IMR-90 (cell line): ENCODE measurements around the gene ARHGAP28. TPM values are rescaled to one million over a fixed set of nuclear protein-coding genes. Genes with fewer than 3 reads are reported as not detected.

ENCODE experiments used
- ATAC-seq: fragments of 200-7000 bp; cut with Tn5 transposase; 2 replicates; pipeline ENCODE4 v1.9.1; 2020; ENCODE audit warnings: low read depth, mild to moderate bottlenecking, moderate library complexity
- BruUV-seq: library from RNA; stranded (reverse); fragments of 400-500 nt; replicated peaks from 2 replicates; lab custom pipeline; 2021; lab: Mats Ljungman, UMichigan
- CTCF ChIA-PET: fragments of 300-600 bp; formaldehyde crosslinking; extraction: SDS; loops from one replicate; lab custom pipeline; 2021; ENCODE audit warnings: antibody characterized with exemption; lab: Yijun Ruan, JAX
- POLR2A ChIA-PET: fragments of 300-600 bp; sonication (Branson Sonifier 250); formaldehyde crosslinking; loops from one replicate; lab custom pipeline; 2022; ENCODE audit warnings: antibody characterized with exemption; ENCODE audit not compliant: unreplicated experiment; lab: Charles Lee
- DNase-seq: peaks from one replicate; pipeline ENCODE4 v3.0.0; 2013
- H2AFZ ChIP-seq: replicated peaks from 2 replicates; pipeline ENCODE3; 2013; ENCODE audit warnings: low read length, mild to moderate bottlenecking; ENCODE audit not compliant: poor library complexity
- H2AK5ac ChIP-seq: 2 replicates; pipeline ENCODE4 v1.6.1; 2013; ENCODE audit warnings: low read depth, low read length, inconsistent platforms
- H2AK9ac ChIP-seq: replicated peaks from 2 replicates; pipeline ENCODE3; 2013; ENCODE audit warnings: mild to moderate bottlenecking, low read depth, low read length, moderate library complexity; ENCODE audit not compliant: poor library complexity
- H2BK120ac ChIP-seq: 2 replicates; pipeline ENCODE4 v1.6.1; 2013; ENCODE audit warnings: low read depth, low read length, inconsistent platforms
- H2BK15ac ChIP-seq: 3 replicates; pipeline ENCODE4 v1.6.1; 2013; ENCODE audit warnings: low read depth, low read length, inconsistent platforms
- H2BK20ac ChIP-seq: 2 replicates; pipeline ENCODE4 v1.6.1; 2013; ENCODE audit warnings: low read depth, mild to moderate bottlenecking, inconsistent platforms, low read length, moderate library complexity
- H2BK5ac ChIP-seq: 2 replicates; pipeline ENCODE4 v1.6.1; 2013; ENCODE audit warnings: mild to moderate bottlenecking, low read depth, low read length, inconsistent platforms; ENCODE audit not compliant: poor library complexity, severe bottlenecking
- H3K14ac ChIP-seq: replicated peaks from 2 replicates; pipeline ENCODE4 v1.6.1; 2013; ENCODE audit warnings: low read depth, low read length, inconsistent platforms
- H3K18ac ChIP-seq: 2 replicates; pipeline ENCODE4 v1.6.1; 2013; ENCODE audit warnings: low read depth, low read length, control low read depth
- H3K23ac ChIP-seq: 2 replicates; pipeline ENCODE4 v1.6.1; 2013; ENCODE audit warnings: low read depth, low read length, inconsistent platforms
- H3K27ac ChIP-seq: 2 replicates; pipeline ENCODE4 v1.5.1; 2013; ENCODE audit warnings: mild to moderate bottlenecking, control low read depth, low read length; ENCODE audit not compliant: insufficient read depth
- H3K27me3 ChIP-seq: 2 replicates; pipeline ENCODE4 v1.6.1; 2013; ENCODE audit warnings: low read length; ENCODE audit not compliant: control insufficient read depth, insufficient read depth
- H3K36me3 ChIP-seq: 2 replicates; pipeline ENCODE4 v1.6.1; 2013; ENCODE audit warnings: low read length, mixed read lengths; ENCODE audit not compliant: control insufficient read depth, insufficient read depth
- H3K4ac ChIP-seq: 2 replicates; pipeline ENCODE4 v1.6.1; 2013; ENCODE audit warnings: low read depth, low read length, inconsistent platforms
- H3K4me1 ChIP-seq: 2 replicates; pipeline ENCODE4 v1.6.1; 2013; ENCODE audit warnings: low read length, mixed read lengths; ENCODE audit not compliant: control insufficient read depth, insufficient read depth
- H3K4me2 ChIP-seq: 2 replicates; pipeline ENCODE4 v1.6.1; 2013; ENCODE audit warnings: low read depth, mild to moderate bottlenecking, control low read depth, low read length, moderate library complexity
- H3K4me3 ChIP-seq: 2 replicates; pipeline ENCODE4 v1.5.1; 2013; ENCODE audit warnings: low read depth, mild to moderate bottlenecking, control low read depth, low read length, moderate library complexity; ENCODE audit not compliant: insufficient read depth
- H3K56ac ChIP-seq: 2 replicates; pipeline ENCODE4 v1.6.1; 2013; ENCODE audit warnings: low read length, inconsistent platforms; ENCODE audit not compliant: insufficient read depth; ENCODE audit errors: extremely low read depth
- H3K79me1 ChIP-seq, 2 experiments: 2 replicates each; pipeline ENCODE4 v1.6.1; 2013; ENCODE audit warnings: low read length in 2 of 2, inconsistent platforms in 1 of 2, low read depth in 1 of 2
- H3K9ac ChIP-seq: 2 replicates; pipeline ENCODE4 v1.6.1; 2013; ENCODE audit warnings: low read depth, low read length, control low read depth
- H3K9me1 ChIP-seq: 2 replicates; pipeline ENCODE4 v1.6.1; 2013; ENCODE audit warnings: low read length, inconsistent platforms; ENCODE audit not compliant: insufficient read depth
- H3K9me3 ChIP-seq: 2 replicates; pipeline ENCODE4 v1.6.1; 2013; ENCODE audit warnings: low read length; ENCODE audit not compliant: control insufficient read depth, insufficient read depth
- H4K20me1 ChIP-seq: 2 replicates; pipeline ENCODE4 v1.6.1; 2013; ENCODE audit warnings: low read length, inconsistent platforms; ENCODE audit not compliant: insufficient read depth
- H4K5ac ChIP-seq: 2 replicates; pipeline ENCODE4 v1.6.1; 2013; ENCODE audit warnings: mild to moderate bottlenecking, low read depth, low read length, control low read depth
- H4K8ac ChIP-seq, 2 experiments: 2 replicates each; pipeline ENCODE4 v1.6.1; 2013; ENCODE audit warnings: low read depth in 2 of 2, low read length in 2 of 2, control low read depth in 1 of 2, inconsistent platforms in 1 of 2
- H4K91ac ChIP-seq: 2 replicates; pipeline ENCODE4 v1.6.1; 2013; ENCODE audit warnings: low read depth, low read length, inconsistent platforms; ENCODE audit not compliant: insufficient read depth
- BHLHE40 ChIP-seq: fragments of 150-350 bp; IDR thresholded peaks from 2 replicates; pipeline ENCODE4 v1.6.1; 2016; ENCODE audit warnings: mild to moderate bottlenecking, low read depth, low read length
- CEBPB ChIP-seq: IDR thresholded peaks from 2 replicates; pipeline ENCODE4 v1.6.1; 2012; ENCODE audit warnings: low read depth, low read length, improper control_type of control experiment
- CHD1 ChIP-seq: IDR thresholded peaks from 2 replicates; pipeline ENCODE4 v1.6.1; 2012; ENCODE audit warnings: low read depth, low read length, improper control_type of control experiment
- FOS ChIP-seq: fragments of 150-350 bp; IDR thresholded peaks from 2 replicates; pipeline ENCODE4 v1.6.1; 2016; ENCODE audit warnings: low read depth, low read length
- MAZ ChIP-seq: IDR thresholded peaks from 2 replicates; pipeline ENCODE4 v1.6.1; 2012; ENCODE audit warnings: low read depth, mild to moderate bottlenecking, low read length, improper control_type of control experiment, moderate library complexity, borderline replicate concordance
- MXI1 ChIP-seq: IDR thresholded peaks from 2 replicates; pipeline ENCODE4 v1.6.1; 2012; ENCODE audit warnings: low read depth, mild to moderate bottlenecking, low read length, moderate library complexity, borderline replicate concordance
- NFE2L2 ChIP-seq: fragments of 150-350 bp; IDR thresholded peaks from 2 replicates; pipeline ENCODE4 v1.6.1; 2016; ENCODE audit warnings: low read depth, mild to moderate bottlenecking, low read length
- POLR2A ChIP-seq: IDR thresholded peaks from 2 replicates; pipeline ENCODE4 v1.6.1; 2012; ENCODE audit warnings: mild to moderate bottlenecking, low read depth, low read length
- RAD21 ChIP-seq: IDR thresholded peaks from 2 replicates; pipeline ENCODE4 v1.6.1; 2012; ENCODE audit warnings: low read length, improper control_type of control experiment
- RCOR1 ChIP-seq: IDR thresholded peaks from 2 replicates; pipeline ENCODE4 v1.6.1; 2012; ENCODE audit warnings: mild to moderate bottlenecking, low read length, improper control_type of control experiment; ENCODE audit not compliant: insufficient replicate concordance
- RFX5 ChIP-seq: IDR thresholded peaks from 2 replicates; pipeline ENCODE4 v1.8.0; 2012; ENCODE audit warnings: low read depth, mild to moderate bottlenecking, low read length, moderate library complexity
- SMC3 ChIP-seq: fragments of 150-350 bp; IDR thresholded peaks from 2 replicates; pipeline ENCODE4 v1.6.1; 2016; ENCODE audit warnings: low read depth, mild to moderate bottlenecking, antibody characterized with exemption, low read length, moderate library complexity
- WGBS, 2 experiments: methylation state at CpG; one replicate each; pipeline versions ENCODE4 v1.1.5 to v1.1.7; 2013; ENCODE audit warnings: missing lambda C conversion rate in 2 of 2; ENCODE audit not compliant: insufficient read length in 1 of 2; ENCODE audit errors: extremely low coverage in 2 of 2; 5-methylcytosine and 5-hydroxymethylcytosine counted together
- dilution Hi-C: fragments of 300-500 bp; cut with HindIII; formaldehyde crosslinking; loops from one replicate; pipeline ENCODE4 v1.14.3; 2018; ENCODE audit warnings: low sequenced_read_pairs; ENCODE audit not compliant: unreplicated experiment
- in situ Hi-C: fragments of 300-500 bp; cut with MboI; formaldehyde crosslinking; loops from 3 replicates; pipeline ENCODE4 v1.14.3; 2019; ENCODE audit warnings: low sequenced_read_pairs, inconsistent platforms, mixed read lengths
- intact Hi-C: fragments of 100-400 bp; cut with micrococcal nuclease; formaldehyde crosslinking; loops from 2 replicates; pipeline ENCODE4 v1.10.0; 2022
- polyA plus RNA-seq, 3 experiments: library from polyadenylated mRNA; depleted of rRNA; stranded (reverse); fragments of >200 nt; gene quantifications; 2 replicates each; pipeline ENCODE4 v1.2.3, GENCODE V29; 2012; ENCODE audit warnings: low replicate concordance in 1 of 3
- total RNA-seq: library from RNA; depleted of rRNA; stranded (reverse); fragments of >200 nt; gene quantifications from 2 replicates; pipeline ENCODE4 v1.2.3, GENCODE V29; 2012
- TF ChIP-seq, protein P1 (sequence below): conservative IDR thresholded peaks from 2 replicates; pipeline ENCODE4 v1.5.1; 2012; ENCODE audit warnings: mild to moderate bottlenecking, low read depth, low read length, improper control_type of control experiment
- TF ChIP-seq, protein P2 (sequence below): fragments of 150-350 bp; IDR thresholded peaks from 2 replicates; pipeline ENCODE4 v1.6.1; 2016; ENCODE audit warnings: low read depth, mild to moderate bottlenecking, low read length, moderate library complexity, borderline replicate concordance
- TF ChIP-seq, protein P3 (sequence below): fragments of 150-350 bp; IDR thresholded peaks from 2 replicates; pipeline ENCODE4 v1.6.1; 2017; ENCODE audit warnings: mild to moderate bottlenecking, antibody characterized with exemption, low read length, low read depth

The ARHGAP28 gene
- total and polyA plus RNA-seq, 2 of the 4 experiments (the other 2 are of a cell fraction): 1.8 to 3.8 TPM

DNA sequence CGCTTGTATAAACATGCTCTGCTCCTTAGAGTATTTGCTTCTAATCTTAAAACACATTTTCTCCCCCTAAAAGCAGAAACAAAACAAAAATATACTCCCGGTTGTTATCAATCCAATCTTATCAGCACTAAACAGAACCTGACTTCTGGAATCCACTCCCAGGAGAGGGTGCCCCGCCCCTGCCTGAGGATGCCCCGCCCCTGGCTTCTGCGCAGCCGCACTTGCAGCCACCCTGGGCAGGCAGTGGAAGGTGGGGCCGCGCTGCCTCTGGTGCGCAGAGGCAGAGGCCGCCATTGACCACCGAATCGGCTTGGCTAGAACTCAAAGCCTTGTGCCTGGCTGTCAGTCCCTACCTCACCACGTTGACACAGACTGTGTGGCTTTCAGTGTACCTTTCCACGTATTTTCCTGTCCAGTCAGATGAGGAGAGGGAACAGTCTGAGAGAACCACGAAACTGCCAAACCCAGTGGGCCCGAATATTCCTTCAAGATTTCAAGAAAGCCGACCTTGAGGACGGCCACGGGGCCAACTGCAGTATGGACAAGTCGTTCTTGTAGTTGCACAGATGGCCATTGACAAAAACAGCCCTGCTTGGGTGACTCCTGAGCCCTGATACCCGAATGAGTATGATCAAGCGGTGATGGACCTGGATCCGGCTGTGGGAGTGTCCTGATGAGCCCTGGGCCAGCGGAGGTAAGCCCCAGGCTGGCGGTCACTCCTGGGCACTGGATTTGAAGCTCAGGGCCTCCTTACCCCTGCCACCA is 46.2 kb upstream of the ARHGAP28 start:
- no peak for DNase-seq
- H3K9me3 ChIP-seq: no peaks in the 10 kb centered on the region
- no peak overlapping the region for H3K56ac ChIP-seq
- no peak for ATAC-seq
- POLR2A ChIA-PET: no interaction called here
- dilution Hi-C loops (no loop called here), intact Hi-C loops (no loop called here), in situ Hi-C loops (no loop called here)
- H3K79me1 ChIP-seq: no peaks in the 10 kb centered on the region
- no peak overlapping the region for H2BK20ac ChIP-seq
- no peak overlapping the region for H4K8ac ChIP-seq
- no peaks in the 10 kb centered on the region for H3K36me3 ChIP-seq
- H3K4me3 ChIP-seq: no peak overlapping the region
- H3K23ac ChIP-seq: no peak overlapping the region
- no peak overlapping the region for H3K27ac ChIP-seq
- no peak overlapping the region for H2BK15ac ChIP-seq
- H4K20me1 ChIP-seq: no peaks in the 10 kb centered on the region
- no TSS peak for BruUV-seq
- H2AK5ac ChIP-seq: no peak overlapping the region
- peaks cover 2% of the 10 kb centered on the region; the same call in 1 of the 2 replicates for H3K27me3 ChIP-seq
- CTCF ChIA-PET: interaction anchor here (0.6 kb wide), 1 partner anchor 107 kb away, joined by 4 read pairs; no protein-coding TSS in a partner anchor
- H3K14ac ChIP-seq: no peak overlapping the region
- H3K18ac ChIP-seq: no peak overlapping the region
- no peak overlapping the region for H4K5ac ChIP-seq
- H2AK9ac ChIP-seq: no peak overlapping the region
- H3K9ac ChIP-seq: no peak overlapping the region
- no peak overlapping the region for H4K91ac ChIP-seq
- WGBS, 2 experiments: 88% methylated on average over 17 of the region's 25 CpGs; no CpG with 5 or more reads in 1 of the 2 experiments
- no peak overlapping the region for H3K4ac ChIP-seq
- H2BK5ac ChIP-seq: no peak overlapping the region
- H3K4me2 ChIP-seq: no peak overlapping the region; the same call in 1 of the 2 replicates
- H2BK120ac ChIP-seq: no peak overlapping the region
- no peaks in the 10 kb centered on the region for H3K9me1 ChIP-seq
- peaks cover 1% of the 10 kb centered on the region; the same call in 1 of the 2 replicates for H3K4me1 ChIP-seq
- no peak overlapping the region for H2AFZ ChIP-seq
- TF ChIP-seq RCOR1: no peak
- TF ChIP-seq SMC3: no peak
- no peak for TF ChIP-seq RAD21
- TF ChIP-seq, protein P1, sequence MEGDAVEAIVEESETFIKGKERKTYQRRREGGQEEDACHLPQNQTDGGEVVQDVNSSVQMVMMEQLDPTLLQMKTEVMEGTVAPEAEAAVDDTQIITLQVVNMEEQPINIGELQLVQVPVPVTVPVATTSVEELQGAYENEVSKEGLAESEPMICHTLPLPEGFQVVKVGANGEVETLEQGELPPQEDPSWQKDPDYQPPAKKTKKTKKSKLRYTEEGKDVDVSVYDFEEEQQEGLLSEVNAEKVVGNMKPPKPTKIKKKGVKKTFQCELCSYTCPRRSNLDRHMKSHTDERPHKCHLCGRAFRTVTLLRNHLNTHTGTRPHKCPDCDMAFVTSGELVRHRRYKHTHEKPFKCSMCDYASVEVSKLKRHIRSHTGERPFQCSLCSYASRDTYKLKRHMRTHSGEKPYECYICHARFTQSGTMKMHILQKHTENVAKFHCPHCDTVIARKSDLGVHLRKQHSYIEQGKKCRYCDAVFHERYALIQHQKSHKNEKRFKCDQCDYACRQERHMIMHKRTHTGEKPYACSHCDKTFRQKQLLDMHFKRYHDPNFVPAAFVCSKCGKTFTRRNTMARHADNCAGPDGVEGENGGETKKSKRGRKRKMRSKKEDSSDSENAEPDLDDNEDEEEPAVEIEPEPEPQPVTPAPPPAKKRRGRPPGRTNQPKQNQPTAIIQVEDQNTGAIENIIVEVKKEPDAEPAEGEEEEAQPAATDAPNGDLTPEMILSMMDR: no peak
- TF ChIP-seq FOS: no peak
- no peak for TF ChIP-seq MAZ
- TF ChIP-seq CEBPB: no peak
- TF ChIP-seq, protein P2, sequence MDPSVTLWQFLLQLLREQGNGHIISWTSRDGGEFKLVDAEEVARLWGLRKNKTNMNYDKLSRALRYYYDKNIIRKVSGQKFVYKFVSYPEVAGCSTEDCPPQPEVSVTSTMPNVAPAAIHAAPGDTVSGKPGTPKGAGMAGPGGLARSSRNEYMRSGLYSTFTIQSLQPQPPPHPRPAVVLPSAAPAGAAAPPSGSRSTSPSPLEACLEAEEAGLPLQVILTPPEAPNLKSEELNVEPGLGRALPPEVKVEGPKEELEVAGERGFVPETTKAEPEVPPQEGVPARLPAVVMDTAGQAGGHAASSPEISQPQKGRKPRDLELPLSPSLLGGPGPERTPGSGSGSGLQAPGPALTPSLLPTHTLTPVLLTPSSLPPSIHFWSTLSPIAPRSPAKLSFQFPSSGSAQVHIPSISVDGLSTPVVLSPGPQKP: no peak
- no peak for TF ChIP-seq MXI1
- no peak for TF ChIP-seq POLR2A
- no peak for TF ChIP-seq CHD1
- TF ChIP-seq BHLHE40: no peak
- TF ChIP-seq NFE2L2: no peak
- no peak for TF ChIP-seq RFX5
- TF ChIP-seq, protein P3, sequence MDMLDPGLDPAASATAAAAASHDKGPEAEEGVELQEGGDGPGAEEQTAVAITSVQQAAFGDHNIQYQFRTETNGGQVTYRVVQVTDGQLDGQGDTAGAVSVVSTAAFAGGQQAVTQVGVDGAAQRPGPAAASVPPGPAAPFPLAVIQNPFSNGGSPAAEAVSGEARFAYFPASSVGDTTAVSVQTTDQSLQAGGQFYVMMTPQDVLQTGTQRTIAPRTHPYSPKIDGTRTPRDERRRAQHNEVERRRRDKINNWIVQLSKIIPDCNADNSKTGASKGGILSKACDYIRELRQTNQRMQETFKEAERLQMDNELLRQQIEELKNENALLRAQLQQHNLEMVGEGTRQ: no peak
